Esophagus muscularis mucosa (tissue), 4 donors: Measurements from ENCODE around the gene SCAF8. TPM values are rescaled to one million over a fixed set of nuclear protein-coding genes. Genes with fewer than 3 reads are reported as not detected.
"Not testable (repeated sequence)": the region's sequence is repeated elsewhere in the genome, so short reads cannot be mapped to it uniquely, and the experiment has no call there.

ENCODE experiments used
- DNase-seq: peaks from one replicate; pipeline ENCODE4 v3.0.0-alpha.2; 2017; ENCODE audit errors: extremely low spot score
- H3K27ac ChIP-seq, 4 donors: fragments of 200-600 bp; sonication (generic); replicated peaks in 1 of 4; 1 replicate in 3 of 4; 2 replicates in 1 of 4; pipeline ENCODE4 v1.5.1; 2016 to 2019; ENCODE audit warnings: mild to moderate bottlenecking in 1 of 4
- H3K27me3 ChIP-seq, 4 donors: fragments of 200-600 bp; sonication (generic); one replicate each; pipeline versions ENCODE4 v1.5.1 to v1.6.0; 2016 to 2019
- H3K36me3 ChIP-seq, 4 donors: fragments of 200-600 bp; sonication (generic); one replicate each; pipeline ENCODE4 v1.5.1; 2016 to 2019
- H3K4me1 ChIP-seq, 4 donors: fragments of 200-600 bp; sonication (generic); one replicate each; pipeline ENCODE4 v1.5.1; 2016 to 2019
- H3K4me3 ChIP-seq, 4 donors: fragments of 200-600 bp; sonication (generic); 1 replicate in 2 of 4; 2 replicates in 2 of 4; pipeline ENCODE4 v1.5.1; 2016 to 2019; ENCODE audit warnings: mild to moderate bottlenecking in 4 of 4, moderate library complexity in 1 of 4
- H3K9me3 ChIP-seq, 4 donors: fragments of 200-600 bp; sonication (generic); 1 replicate in 3 of 4; 2 replicates in 1 of 4; pipeline ENCODE4 v1.5.1; 2016 to 2019
- CTCF ChIP-seq, 3 experiments: fragments of 200-600 bp in 2 of 3; fragments of 450-650 bp in 1 of 3; sonication (generic) in 2 of 3; IDR thresholded peaks; one replicate each; pipeline ENCODE4 v1.5.1; 2017 to 2019; ENCODE audit warnings: antibody characterized with exemption in 3 of 3, mild to moderate bottlenecking in 2 of 3, moderate library complexity in 1 of 3
- EP300 ChIP-seq: sonication (generic); formaldehyde crosslinking; IDR thresholded peaks from one replicate; pipeline ENCODE4 v1.6.1; 2017; ENCODE audit warnings: antibody characterized with exemption
- POLR2A ChIP-seq: fragments of 450-650 bp; IDR thresholded peaks from one replicate; pipeline ENCODE4 v1.6.1; 2017; ENCODE audit warnings: antibody characterized with exemption, moderate library complexity, mild to moderate bottlenecking, low read depth
- POLR2AphosphoS5 ChIP-seq, 2 donors: sonication (generic); formaldehyde crosslinking; IDR thresholded peaks; one replicate each; pipeline ENCODE4 v1.6.1; 2017; ENCODE audit warnings: antibody characterized with exemption in 2 of 2
- WGBS: methylation state at CpG from one replicate; pipeline ENCODE4 v1.1.5; 2018; 5-methylcytosine and 5-hydroxymethylcytosine counted together
- intact Hi-C: fragments of 100-400 bp; cut with DNase I; formaldehyde crosslinking; loops from one replicate; pipeline ENCODE4 v1.15.1; 2023
- total RNA-seq, 4 donors: library from RNA; depleted of rRNA; stranded (reverse); fragments of >200 nt; gene quantifications; one replicate each; pipeline versions ENCODE4 v1.1.0 to v1.2.1, GENCODE V29; 2016

The SCAF8 gene
- total RNA-seq, 4 donors from 2014 or later: 35.7 to 42.0 (median 38.8) TPM

GRCh38 chr6:154737424-154737823 lies 4.2 kb downstream of the SCAF8 start:
- no peaks in the 10 kb centered on the region for H3K27me3 ChIP-seq
- 88% methylated on average over 8 of the region's 9 CpGs for WGBS
- peaks cover 79 to 85% (median 83%) of the 10 kb centered on the region in 4 donors for H3K4me1 ChIP-seq
- intact Hi-C loops: no loop called here
- H3K27ac ChIP-seq: no peak overlapping the region
- no peak overlapping the region for H3K4me3 ChIP-seq
- H3K36me3 ChIP-seq: peaks cover 0 to 4% (median 0%) of the 10 kb centered on the region in 4 donors
- no peak for DNase-seq
- H3K9me3 ChIP-seq: no peaks in the 10 kb centered on the region
- TF ChIP-seq CTCF (IDR thresholded peaks at IDR 0.05): no peak
- no peak for TF ChIP-seq POLR2AphosphoS5 (IDR thresholded peaks at IDR 0.05)
- no peak for TF ChIP-seq EP300
- TF ChIP-seq POLR2A: no peak

GRCh38 chr6:154738551-154738961 lies 5.3 kb downstream of the SCAF8 start:
- Histone ChIP-seq H3K36me3 (peaks cover 0 to 4% (median 0%) of the 10 kb centered on the region in 4 donors), H3K4me1 (peaks cover 85 to 93% (median 91%) of the 10 kb centered on the region in 4 donors), H3K27ac (no peak overlapping the region), H3K4me3 (no peak overlapping the region), H3K27me3 (no peaks in the 10 kb centered on the region), H3K9me3 (no peaks in the 10 kb centered on the region)
- no peak for TF ChIP-seq EP300
- TF ChIP-seq POLR2AphosphoS5 (IDR thresholded peaks at IDR 0.05): no peak
- no peak for TF ChIP-seq POLR2A
- 60% methylated on average over 3 of the region's 3 CpGs for WGBS
- intact Hi-C loops: no loop called here
- DNase-seq: no peak

- H3K4me1 ChIP-seq: peaks cover 82 to 96% (median 93%) of the 10 kb centered on the region in 4 donors
- peaks cover 0 to 4% (median 0%) of the 10 kb centered on the region in 4 donors for H3K36me3 ChIP-seq
- 94% methylated on average over 5 of the region's 5 CpGs for WGBS
- no peaks in the 10 kb centered on the region for H3K9me3 ChIP-seq
- H3K27me3 ChIP-seq: no peaks in the 10 kb centered on the region
- no peak overlapping the region for H3K27ac ChIP-seq
- H3K4me3 ChIP-seq: no peak overlapping the region
- no peak for DNase-seq
- intact Hi-C loops: no loop called here
- TF ChIP-seq EP300 (no peak), POLR2AphosphoS5 (IDR thresholded peaks at IDR 0.05) (no peak), CTCF (IDR thresholded peaks at IDR 0.05) (no peak), POLR2A (no peak)
These were observed 7.4 kb downstream of the SCAF8 start for GRCh38 chr6:154740658-154741057.

GRCh38 chr6:154742891-154743290 lies 9.7 kb downstream of the SCAF8 start:
- Histone ChIP-seq H3K27me3 (no peaks in the 10 kb centered on the region), H3K4me3 (no peak overlapping the region), H3K9me3 (no peaks in the 10 kb centered on the region), H3K4me1 (peaks cover 77 to 93% (median 90%) of the 10 kb centered on the region in 4 donors), H3K27ac (no peak overlapping the region), H3K36me3 (peaks cover 0 to 4% (median 0%) of the 10 kb centered on the region in 4 donors)
- WGBS: 68% methylated on average over 4 of the region's 4 CpGs
- TF ChIP-seq POLR2AphosphoS5 (IDR thresholded peaks at IDR 0.05): no peak
- no peak for TF ChIP-seq POLR2A
- DNase-seq: no peak
- intact Hi-C loops: no loop called here

- H3K9me3 ChIP-seq, H3K27me3 ChIP-seq, H3K4me3 ChIP-seq, H3K27ac ChIP-seq, DNase-seq, H3K36me3 ChIP-seq, intact Hi-C loops: not testable (repeated sequence)
- 89% methylated on average over 7 of the region's 7 CpGs for WGBS
- peaks cover 65 to 90% (median 84%) of the 10 kb centered on the region in 4 donors for H3K4me1 ChIP-seq
These were observed 11.0 kb downstream of the SCAF8 start for GRCh38 chr6:154744029-154744745.

GRCh38 chr6:154745243-154745642 lies 12.0 kb downstream of the SCAF8 start:
- peaks cover 55 to 89% (median 84%) of the 10 kb centered on the region in 4 donors for H3K4me1 ChIP-seq
- H3K36me3 ChIP-seq: peaks cover 0 to 4% (median 0%) of the 10 kb centered on the region in 4 donors
- DNase-seq: no peak
- no peak for TF ChIP-seq POLR2A
- no peak for TF ChIP-seq EP300
- TF ChIP-seq POLR2AphosphoS5 (IDR thresholded peaks at IDR 0.05): no peak
- no peak for TF ChIP-seq CTCF (IDR thresholded peaks at IDR 0.05)
- no peaks in the 10 kb centered on the region for H3K9me3 ChIP-seq
- H3K27ac ChIP-seq: no peak overlapping the region
- intact Hi-C loops: no loop called here
- H3K4me3 ChIP-seq: no peak overlapping the region
- no peaks in the 10 kb centered on the region for H3K27me3 ChIP-seq
- WGBS: 84% methylated on average over 2 of the region's 2 CpGs
